ENCODE measurements around the gene TIFAB. TPM values are rescaled to one million over a fixed set of nuclear protein-coding genes. Genes with fewer than 3 reads are reported as not detected.

Gene TIFAB
- total RNA-seq, 1 donor from 2014 or later = not detected

- TF ChIP-seq POLR2A (IDR thresholded peaks at IDR 0.05) (no peak), CTCF (IDR thresholded peaks at IDR 0.05) (peak in 2 of 3 experiments; percentile 31 to 42)
- Histone ChIP-seq H3K36me3 (no peaks in the 10 kb centered on the region), H3K9me3 (no peaks in the 10 kb centered on the region), H3K27me3 (no peaks in the 10 kb centered on the region), H3K4me3 (no peak overlapping the region), H3K4me1 (peaks cover 6% of the 10 kb centered on the region), H3K27ac (no peak overlapping the region)
- intact Hi-C loops (cut with DNase I) = no loop called here
- DNase-seq (ENCODE audit: extremely low spot score in 2 of 2) = no peak
Measured at GRCh38 chr5:135457424-135458071, 5.4 kb upstream of the TIFAB start.

- no peak overlapping the region for H3K4me3 ChIP-seq
- intact Hi-C loops (cut with DNase I) = no loop called here
- H3K27me3 ChIP-seq = no peaks in the 10 kb centered on the region
- no peak overlapping the region for H3K27ac ChIP-seq
- TF ChIP-seq POLR2AphosphoS5 (IDR thresholded peaks at IDR 0.05; ENCODE audit: insufficient read depth in 1 of 2, low read depth in 1 of 2) (no peak), CTCF (IDR thresholded peaks at IDR 0.05) (no peak), POLR2A (IDR thresholded peaks at IDR 0.05) (no peak)
- H3K9me3 ChIP-seq = no peaks in the 10 kb centered on the region
- H3K4me1 ChIP-seq = peaks cover 6% of the 10 kb centered on the region
- no peak for DNase-seq (ENCODE audit: extremely low spot score in 2 of 2)
- H3K36me3 ChIP-seq = no peaks in the 10 kb centered on the region
Measured at GRCh38 chr5:135456238-135457099, 4.3 kb upstream of the TIFAB start.

GRCh38 chr5:135455876-135456237, 3.7 kb upstream of the TIFAB start:
- Histone ChIP-seq H3K4me3 (no peak overlapping the region), H3K36me3 (no peaks in the 10 kb centered on the region), H3K27me3 (no peaks in the 10 kb centered on the region), H3K4me1 (peaks cover 6% of the 10 kb centered on the region), H3K27ac (no peak overlapping the region), H3K9me3 (no peaks in the 10 kb centered on the region)
- intact Hi-C loops (cut with DNase I) = no loop called here
- DNase-seq (ENCODE audit: extremely low spot score in 2 of 2) = no peak
- TF ChIP-seq POLR2A (IDR thresholded peaks at IDR 0.05) (no peak), POLR2AphosphoS5 (IDR thresholded peaks at IDR 0.05; ENCODE audit: insufficient read depth in 1 of 2, low read depth in 1 of 2) (no peak), CTCF (IDR thresholded peaks at IDR 0.05) (no peak)

- peaks cover 6% of the 10 kb centered on the region for H3K4me1 ChIP-seq
- no peak overlapping the region for H3K4me3 ChIP-seq
- no peak for DNase-seq (ENCODE audit: extremely low spot score in 2 of 2)
- H3K9me3 ChIP-seq = no peaks in the 10 kb centered on the region
- intact Hi-C loops (cut with DNase I) = no loop called here
- H3K27me3 ChIP-seq = no peaks in the 10 kb centered on the region
- TF ChIP-seq CTCF (IDR thresholded peaks at IDR 0.05) (no peak), POLR2AphosphoS5 (IDR thresholded peaks at IDR 0.05; ENCODE audit: insufficient read depth in 1 of 2, low read depth in 1 of 2) (no peak), POLR2A (IDR thresholded peaks at IDR 0.05) (no peak)
- no peak overlapping the region for H3K27ac ChIP-seq
- H3K36me3 ChIP-seq = no peaks in the 10 kb centered on the region
Measured at GRCh38 chr5:135454946-135455345, 2.8 kb upstream of the TIFAB start.

- H3K9me3 ChIP-seq = no peaks in the 10 kb centered on the region
- H3K4me1 ChIP-seq = peaks cover 6% of the 10 kb centered on the region
- DNase-seq (ENCODE audit: extremely low spot score in 2 of 2) = no peak
- no peaks in the 10 kb centered on the region for H3K36me3 ChIP-seq
- intact Hi-C loops (cut with DNase I) = no loop called here
- no peak for TF ChIP-seq POLR2A (IDR thresholded peaks at IDR 0.05)
- no peak for TF ChIP-seq CTCF (IDR thresholded peaks at IDR 0.05)
- no peak for TF ChIP-seq POLR2AphosphoS5 (IDR thresholded peaks at IDR 0.05; ENCODE audit: insufficient read depth in 1 of 2, low read depth in 1 of 2)
- H3K27ac ChIP-seq = no peak overlapping the region
- H3K4me3 ChIP-seq = no peak overlapping the region
- H3K27me3 ChIP-seq = no peaks in the 10 kb centered on the region
Measured at GRCh38 chr5:135453613-135454012, 1.5 kb upstream of the TIFAB start.
